ENCODE data around the gene MT1E.

DNA sequence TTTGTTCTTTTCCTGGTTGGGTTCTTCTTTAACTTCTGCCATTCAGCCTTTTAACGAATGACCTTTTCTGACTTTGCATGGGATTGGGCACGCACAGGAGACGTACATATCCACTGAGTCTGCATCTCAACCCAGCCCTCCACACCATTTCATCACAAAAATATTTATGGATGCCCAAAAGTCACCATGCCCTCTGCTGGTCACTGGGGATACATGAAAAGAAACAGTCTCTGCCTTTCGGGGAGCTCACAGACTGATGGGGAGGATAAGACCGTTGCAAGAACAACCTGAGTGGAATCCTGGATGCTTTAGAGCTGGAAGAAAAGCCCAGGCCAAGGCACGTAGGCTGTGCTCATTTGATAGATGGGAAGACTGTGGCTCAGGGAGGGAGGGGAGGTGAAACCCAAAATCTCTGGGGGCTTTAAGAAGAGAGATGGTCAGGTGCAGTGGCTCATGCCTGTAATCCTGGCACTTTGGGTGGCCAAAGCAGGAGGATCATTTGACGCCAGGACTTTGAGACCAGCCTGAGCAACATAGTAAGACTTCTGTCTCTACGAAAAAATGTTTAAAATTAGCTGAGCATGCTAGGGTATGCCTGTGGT is 25.1 kb upstream of the MT1E start:
- TF ChIP-seq, protein P1, sequence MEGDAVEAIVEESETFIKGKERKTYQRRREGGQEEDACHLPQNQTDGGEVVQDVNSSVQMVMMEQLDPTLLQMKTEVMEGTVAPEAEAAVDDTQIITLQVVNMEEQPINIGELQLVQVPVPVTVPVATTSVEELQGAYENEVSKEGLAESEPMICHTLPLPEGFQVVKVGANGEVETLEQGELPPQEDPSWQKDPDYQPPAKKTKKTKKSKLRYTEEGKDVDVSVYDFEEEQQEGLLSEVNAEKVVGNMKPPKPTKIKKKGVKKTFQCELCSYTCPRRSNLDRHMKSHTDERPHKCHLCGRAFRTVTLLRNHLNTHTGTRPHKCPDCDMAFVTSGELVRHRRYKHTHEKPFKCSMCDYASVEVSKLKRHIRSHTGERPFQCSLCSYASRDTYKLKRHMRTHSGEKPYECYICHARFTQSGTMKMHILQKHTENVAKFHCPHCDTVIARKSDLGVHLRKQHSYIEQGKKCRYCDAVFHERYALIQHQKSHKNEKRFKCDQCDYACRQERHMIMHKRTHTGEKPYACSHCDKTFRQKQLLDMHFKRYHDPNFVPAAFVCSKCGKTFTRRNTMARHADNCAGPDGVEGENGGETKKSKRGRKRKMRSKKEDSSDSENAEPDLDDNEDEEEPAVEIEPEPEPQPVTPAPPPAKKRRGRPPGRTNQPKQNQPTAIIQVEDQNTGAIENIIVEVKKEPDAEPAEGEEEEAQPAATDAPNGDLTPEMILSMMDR (conservative IDR thresholded peaks at IDR 0.05 in 1 of 2, IDR thresholded peaks at IDR 0.05 in 1 of 2; ENCODE audit: low read depth in 1 of 2, low read length in 2 of 2) = peak; percentile 50 to 81
- no peak for TF ChIP-seq EZH2 (IDR thresholded peaks at IDR 0.05; ENCODE audit: low read length, missing control alignments)
